Osteocyte (in vitro differentiated cells): ENCODE results near the gene SLC6A20. TPM values are rescaled to one million over a fixed set of nuclear protein-coding genes. Genes with fewer than 3 reads are reported as not detected.

ENCODE experiments used
- DNase-seq: peaks from one replicate; pipeline ENCODE4 v3.0.0; 2021; ENCODE audit warnings: mixed read lengths; ENCODE audit not compliant: unreplicated experiment; ENCODE audit errors: extremely low spot score
- H3K27ac Mint-ChIP-seq: one replicate; pipeline ENCODE4 v1.8.0; 2021; ENCODE audit warnings: mild to moderate bottlenecking, mixed read lengths; ENCODE audit not compliant: unreplicated experiment
- H3K27me3 Mint-ChIP-seq: one replicate; pipeline ENCODE4 v1.8.0; 2021; ENCODE audit warnings: mixed read lengths; ENCODE audit not compliant: unreplicated experiment
- H3K36me3 Mint-ChIP-seq: one replicate; pipeline ENCODE4 v1.8.0; 2021; ENCODE audit warnings: mixed read lengths; ENCODE audit not compliant: unreplicated experiment
- H3K4me1 Mint-ChIP-seq: one replicate; pipeline ENCODE4 v1.8.0; 2021; ENCODE audit warnings: mixed read lengths; ENCODE audit not compliant: unreplicated experiment
- H3K4me3 Mint-ChIP-seq: one replicate; pipeline ENCODE4 v1.8.0; 2021; ENCODE audit warnings: mild to moderate bottlenecking, moderate library complexity, mixed read lengths; ENCODE audit not compliant: unreplicated experiment
- H3K9me3 Mint-ChIP-seq: one replicate; pipeline ENCODE4 v1.8.0; 2021; ENCODE audit warnings: mixed read lengths; ENCODE audit not compliant: unreplicated experiment
- CTCF ChIP-seq: fragments of 200-600 bp; sonication (generic); IDR thresholded peaks from 2 replicates; pipeline ENCODE4 v1.5.0; 2021; ENCODE audit warnings: antibody characterized with exemption, mild to moderate bottlenecking, moderate library complexity
- total RNA-seq: library from RNA; stranded (reverse); gene quantifications from 2 replicates; pipeline ENCODE4 v1.2.1, GENCODE V29; 2021

Gene SLC6A20
- total RNA-seq, 1 donor from 2014 or later = not detected

- H3K4me1 Mint-ChIP-seq = no peaks in the 10 kb centered on the region
- H3K9me3 Mint-ChIP-seq = no peaks in the 10 kb centered on the region
- no peaks in the 10 kb centered on the region for H3K27me3 Mint-ChIP-seq
- no peak for DNase-seq
- no peak for TF ChIP-seq CTCF
- peaks cover 46% of the 10 kb centered on the region for H3K36me3 Mint-ChIP-seq
- H3K4me3 Mint-ChIP-seq = no peak overlapping the region
- no peak overlapping the region for H3K27ac Mint-ChIP-seq
Observed at GRCh38 chr3:45826321-45826720, 30.0 kb upstream of the SLC6A20 start.

- Mint-ChIP-seq H3K9me3 (no peaks in the 10 kb centered on the region), H3K36me3 (peaks cover 15% of the 10 kb centered on the region), H3K27ac (no peak overlapping the region), H3K27me3 (no peaks in the 10 kb centered on the region), H3K4me3 (no peak overlapping the region), H3K4me1 (peaks cover 10% of the 10 kb centered on the region)
- DNase-seq = no peak
- TF ChIP-seq CTCF = no peak
Observed at GRCh38 chr3:45821127-45821526, 24.8 kb upstream of the SLC6A20 start.

- no peak for DNase-seq
- no peak for TF ChIP-seq CTCF
- no peak overlapping the region for H3K27ac Mint-ChIP-seq
- no peak overlapping the region for H3K4me3 Mint-ChIP-seq
- no peaks in the 10 kb centered on the region for H3K9me3 Mint-ChIP-seq
- no peaks in the 10 kb centered on the region for H3K27me3 Mint-ChIP-seq
- peaks cover 11% of the 10 kb centered on the region for H3K36me3 Mint-ChIP-seq
- H3K4me1 Mint-ChIP-seq = peaks cover 10% of the 10 kb centered on the region
Observed at GRCh38 chr3:45819543-45819942, 23.2 kb upstream of the SLC6A20 start.

DNA sequence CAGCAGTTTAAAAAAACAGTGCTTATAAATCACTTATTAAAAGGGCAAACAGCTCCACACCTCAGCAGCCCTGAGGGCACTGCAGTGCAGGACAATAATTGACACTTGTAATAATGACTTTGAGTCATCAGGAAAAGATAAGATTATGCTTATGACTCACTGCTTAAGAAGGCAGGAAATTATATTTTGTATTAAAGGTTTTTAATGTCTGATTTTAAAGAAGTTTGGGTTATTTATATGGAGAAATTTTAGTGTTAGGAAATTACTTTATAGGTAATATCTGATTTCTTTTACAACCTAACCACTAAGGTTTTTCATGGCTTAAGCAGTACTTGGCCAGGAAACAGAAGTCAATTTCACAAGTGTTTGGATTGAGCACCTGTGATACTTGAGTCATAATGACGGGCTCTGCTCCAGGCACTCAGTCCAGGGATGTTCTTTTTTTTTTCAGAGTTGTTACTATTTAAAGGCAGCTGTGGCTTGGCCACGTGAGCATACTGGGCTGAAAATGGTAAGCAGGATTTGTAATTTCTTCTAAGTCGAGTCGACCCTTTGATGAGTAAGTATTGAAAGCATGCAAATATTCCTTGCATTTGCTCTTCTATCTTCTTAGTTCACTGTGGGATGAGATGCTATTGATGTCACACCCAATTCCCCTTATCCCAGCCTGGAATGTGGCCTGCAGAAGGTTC is 21.6 kb upstream of the SLC6A20 start:
- no peak overlapping the region for H3K27ac Mint-ChIP-seq
- TF ChIP-seq CTCF = no peak
- DNase-seq = no peak
- no peaks in the 10 kb centered on the region for H3K9me3 Mint-ChIP-seq
- H3K36me3 Mint-ChIP-seq = peaks cover 13% of the 10 kb centered on the region
- no peaks in the 10 kb centered on the region for H3K27me3 Mint-ChIP-seq
- peaks cover 10% of the 10 kb centered on the region for H3K4me1 Mint-ChIP-seq
- H3K4me3 Mint-ChIP-seq = no peak overlapping the region

DNA sequence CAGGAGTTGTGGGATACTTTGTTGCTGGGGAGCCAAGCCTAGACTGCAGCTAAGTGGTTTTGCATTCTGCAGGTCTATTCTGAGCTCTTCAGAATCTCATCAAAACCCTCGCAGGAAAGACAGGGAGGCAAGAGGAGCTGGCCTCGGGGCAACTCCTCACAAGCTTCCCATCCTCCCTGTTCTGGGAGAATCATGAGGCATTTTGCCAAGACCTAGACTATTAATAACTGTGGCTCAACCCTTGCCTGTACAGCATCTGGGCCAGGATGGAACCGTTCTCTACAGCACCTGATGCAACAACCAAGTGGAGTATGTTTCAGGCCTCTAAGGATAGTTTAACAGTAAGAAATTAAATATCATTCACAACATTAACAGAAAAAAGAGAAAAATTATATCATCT is 20.2 kb upstream of the SLC6A20 start:
- no peak overlapping the region for H3K4me3 Mint-ChIP-seq
- DNase-seq = no peak
- H3K27ac Mint-ChIP-seq = no peak overlapping the region
- peaks cover 10% of the 10 kb centered on the region for H3K36me3 Mint-ChIP-seq
- no peaks in the 10 kb centered on the region for H3K27me3 Mint-ChIP-seq
- H3K4me1 Mint-ChIP-seq = peaks cover 10% of the 10 kb centered on the region
- no peaks in the 10 kb centered on the region for H3K9me3 Mint-ChIP-seq
- TF ChIP-seq CTCF = no peak
